GM12801 (cell line): ENCODE measurements around the gene RBMS3.

ENCODE experiments used
- CTCF ChIP-seq: IDR thresholded peaks from one replicate; pipeline ENCODE4 v1.5.1; 2011; ENCODE audit warnings: control low read depth; ENCODE audit not compliant: insufficient read length; ENCODE audit errors: extremely low read depth

RBMS3 gene

GRCh38 chr3:29381595-29381994 lies 100.7 kb downstream of the RBMS3 start:
- no peak for TF ChIP-seq CTCF

- TF ChIP-seq CTCF: no peak
These were observed 101.5 kb downstream of the RBMS3 start for GRCh38 chr3:29382409-29382808.

- no peak for TF ChIP-seq CTCF
These were observed 102.0 kb downstream of the RBMS3 start for GRCh38 chr3:29382845-29383244.

- no peak for TF ChIP-seq CTCF
These were observed 103.8 kb downstream of the RBMS3 start for GRCh38 chr3:29384640-29385039.

GRCh38 chr3:29385046-29385830 lies 104.4 kb downstream of the RBMS3 start:
- TF ChIP-seq CTCF: no peak

GRCh38 chr3:29389362-29389761 lies 108.5 kb downstream of the RBMS3 start:
- TF ChIP-seq CTCF: no peak

- no peak for TF ChIP-seq CTCF
These were observed 111.9 kb downstream of the RBMS3 start for GRCh38 chr3:29392625-29393388.
